K562 (cell line): ENCODE data around the gene BDNF.

Source experiments
- ATF2 ChIP-seq: sonication (generic); formaldehyde crosslinking; IDR thresholded peaks from 2 replicates; pipeline ENCODE4 v1.8.1; 2022; ENCODE audit warnings: missing genetic modification reagents
- BRF2 ChIP-seq: IDR thresholded peaks from 3 replicates; pipeline ENCODE4 v1.6.1; 2011; ENCODE audit warnings: borderline replicate concordance, mild to moderate bottlenecking; ENCODE audit not compliant: insufficient read length, insufficient read depth
- CEBPB ChIP-seq: fragments of 450-650 bp; IDR thresholded peaks from 2 replicates; pipeline ENCODE4 v1.6.1; 2016; ENCODE audit warnings: missing genetic modification characterization, missing compliant biosample characterization
- CREB3 ChIP-seq: fragments of 450-650 bp; conservative IDR thresholded peaks from 2 replicates; pipeline ENCODE4 v1.6.1; 2016; ENCODE audit warnings: missing genetic modification characterization, low read depth, mild to moderate bottlenecking, missing compliant biosample characterization, moderate library complexity
- CTCF ChIP-seq, 3 experiments: IDR thresholded peaks in 2 of 3; conservative IDR thresholded peaks in 1 of 3; 2 replicates each; pipeline ENCODE4 v1.5.1; 2011 to 2012; ENCODE audit warnings: low read length in 3 of 3, mild to moderate bottlenecking in 3 of 3, control low read depth in 2 of 3, improper control_type of control experiment in 1 of 3, inconsistent platforms in 1 of 3, low read depth in 1 of 3, mixed read lengths in 1 of 3, moderate library complexity in 1 of 3; ENCODE audit not compliant: insufficient read depth in 2 of 3
- ETS1 ChIP-seq: conservative IDR thresholded peaks from 2 replicates; pipeline ENCODE4 v1.6.1; 2011; ENCODE audit warnings: low read depth, mild to moderate bottlenecking, low read length; ENCODE audit not compliant: control insufficient read depth
- FOXK2 ChIP-seq, 2 experiments: fragments of 450-650 bp; IDR thresholded peaks in 1 of 2; conservative IDR thresholded peaks in 1 of 2; 2 replicates each; pipeline ENCODE4 v1.6.1; 2016; ENCODE audit warnings: low read depth in 2 of 2, mild to moderate bottlenecking in 1 of 2
- GTF2A2 ChIP-seq: IDR thresholded peaks from 2 replicates; pipeline ENCODE4 v1.6.1; 2016; ENCODE audit warnings: mild to moderate bottlenecking, missing genetic modification characterization, missing compliant biosample characterization
- HCFC1 ChIP-seq: IDR thresholded peaks from 2 replicates; pipeline ENCODE4 v1.6.1; 2012; ENCODE audit warnings: low read depth, low read length, improper control_type of control experiment
- JUN ChIP-seq, 2 experiments: sonication (generic) in 1 of 2; formaldehyde crosslinking in 1 of 2; IDR thresholded peaks; 2 replicates each; pipeline versions ENCODE4 v1.6.1 to v1.8.0; 2012 to 2022; ENCODE audit warnings: borderline replicate concordance in 2 of 2, mild to moderate bottlenecking in 2 of 2, improper control_type of control experiment in 1 of 2, low read depth in 1 of 2, low read length in 1 of 2, missing genetic modification reagents in 1 of 2
- POLR2A ChIP-seq: fragments of 450-650 bp; conservative IDR thresholded peaks from 2 replicates; pipeline ENCODE4 v1.6.1; 2016
- TAF15 ChIP-seq: fragments of 200-400 bp; formaldehyde crosslinking; IDR thresholded peaks from 2 replicates; pipeline ENCODE4 v1.6.1; 2017; ENCODE audit warnings: mild to moderate bottlenecking, low read depth, low read length, moderate library complexity
- U2AF2 ChIP-seq: fragments of 200-400 bp; formaldehyde crosslinking; optimal IDR thresholded peaks from 2 replicates; pipeline ENCODE3; 2017; ENCODE audit warnings: low read depth, mild to moderate bottlenecking, low read length
- ZKSCAN3 ChIP-seq: fragments of 250-450 bp; sonication (Bioruptor Pico); IDR thresholded peaks from 2 replicates; pipeline ENCODE4 v1.4.0; 2020

GRCh38 chr11:27610280-27610679 is 90.0 kb downstream of the BDNF start:
- no peak for TF ChIP-seq HCFC1
- no peak for TF ChIP-seq ATF2 (CRISPR knock-in tag)
- TF ChIP-seq CTCF (IDR thresholded peaks at IDR 0.05 in 2 of 3, conservative IDR thresholded peaks at IDR 0.05 in 1 of 3; ENCODE audit: insufficient read depth in 2 of 3, low read depth in 1 of 3, low read length in 3 of 3) = no peak
- TF ChIP-seq JUN (IDR thresholded peaks at IDR 0.05; ENCODE audit: borderline replicate concordance, low read depth, low read length) = no peak
- no peak for TF ChIP-seq JUN (CRISPR knock-in tag; IDR thresholded peaks at IDR 0.05; ENCODE audit: borderline replicate concordance)
- TF ChIP-seq U2AF2 = no peak
- TF ChIP-seq POLR2A = no peak
- TF ChIP-seq FOXK2 (conservative IDR thresholded peaks at IDR 0.05 in 1 of 2, IDR thresholded peaks at IDR 0.05 in 1 of 2; ENCODE audit: low read depth in 2 of 2) = no peak
- TF ChIP-seq ZKSCAN3 (CRISPR knock-in tag) = no peak
- no peak for TF ChIP-seq ETS1
- TF ChIP-seq TAF15 = no peak
- no peak for TF ChIP-seq CREB3
- TF ChIP-seq BRF2 = no peak
- no peak for TF ChIP-seq GTF2A2
- no peak for TF ChIP-seq CEBPB
